HG03460 (cell line): ENCODE results near the gene COPA.
"Not testable (repeated sequence)": the region's sequence is repeated elsewhere in the genome, so short reads cannot be mapped to it uniquely, and the experiment has no call there.

Source experiments
- ATAC-seq: cut with Tn5 transposase; IDR thresholded peaks from one replicate; pipeline ENCODE4 v1.9.1; 2021; ENCODE audit not compliant: unreplicated experiment

COPA gene

GRCh38 chr1:160342953-160343869, at the start of gene COPA, which contains the start of gene NCSTN:
COPA (minus strand) TSS chr1:160343250; CDS start chr1:160343170, 80 bp downstream.
NCSTN (plus strand) TSS chr1:160343383; CDS start chr1:160343397, 14 bp downstream.
- peak; percentile 97 for ATAC-seq

GRCh38 chr1:160388406-160388805, 45.4 kb upstream of the COPA start:
- not testable (repeated sequence) for ATAC-seq

- not testable (repeated sequence) for ATAC-seq
Observed at GRCh38 chr1:160384812-160385211, 41.8 kb upstream of the COPA start.

DNA sequence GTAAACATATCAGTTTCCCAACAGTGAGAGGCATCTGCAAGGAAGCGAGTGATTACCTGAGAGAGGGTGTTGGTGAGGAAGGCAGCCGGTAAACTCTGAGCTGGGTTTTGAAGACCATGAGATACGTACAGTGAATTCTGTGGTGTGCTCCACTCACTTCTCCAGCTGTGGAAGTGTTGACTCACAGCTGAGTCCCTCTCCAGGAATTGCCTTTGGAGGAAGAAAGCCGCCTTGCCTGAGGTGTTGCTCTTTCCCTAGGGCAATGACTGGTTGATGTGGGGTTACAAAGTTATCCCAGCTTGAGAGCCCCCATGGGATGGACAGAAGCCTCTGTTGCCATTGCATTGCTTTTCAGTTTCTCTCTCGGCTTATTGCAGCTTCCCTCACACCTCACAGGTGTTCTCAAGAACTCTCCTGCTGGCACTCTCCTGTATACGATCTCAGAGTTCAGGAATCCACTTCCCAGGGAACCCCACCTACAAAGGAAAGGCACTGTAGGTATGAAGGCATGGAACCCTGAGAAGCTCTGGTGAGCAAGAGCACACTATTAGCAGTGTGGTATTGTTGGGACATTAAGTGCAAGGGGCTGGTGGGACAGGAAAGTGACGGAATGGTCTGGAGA, 34.6 kb upstream of the COPA start:
- ATAC-seq = no peak

- no peak for ATAC-seq
Observed at GRCh38 chr1:160376525-160377131, 33.6 kb upstream of the COPA start.

DNA sequence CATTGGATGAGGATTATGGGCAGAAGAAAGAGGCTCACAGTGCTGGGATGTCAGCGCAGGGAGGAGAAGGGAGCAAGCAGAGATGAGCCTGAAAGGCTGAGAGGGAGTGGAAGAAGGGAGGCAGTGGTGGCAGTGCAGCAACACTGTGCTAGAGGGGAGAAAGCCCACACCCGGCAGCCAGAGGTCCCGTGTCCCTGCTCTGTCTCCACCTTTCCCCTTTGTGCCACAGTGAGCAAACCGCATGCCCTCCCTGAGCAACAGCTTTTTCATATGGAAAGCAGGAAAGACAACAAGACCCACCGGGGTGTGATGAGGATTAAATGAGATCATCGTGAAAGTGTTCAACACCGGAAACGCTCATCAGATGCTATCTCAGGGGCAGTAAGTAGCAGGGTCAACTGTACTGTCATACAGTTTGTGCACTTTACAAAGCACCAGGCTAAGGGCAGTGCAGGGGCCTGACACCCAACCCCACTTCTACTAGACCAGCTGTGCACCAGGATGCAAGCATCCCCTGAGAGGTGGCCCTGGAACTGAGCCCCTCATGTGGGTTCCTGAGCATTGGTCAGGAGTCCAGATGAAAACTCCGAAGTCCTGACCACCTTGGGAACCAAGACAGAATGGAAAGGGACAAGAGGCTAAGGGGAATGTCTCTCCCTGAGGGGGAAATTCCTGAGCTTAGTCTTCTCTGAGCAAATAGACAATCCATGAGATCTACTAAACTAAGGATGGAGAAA, 32.9 kb upstream of the COPA start:
- ATAC-seq = no peak

GRCh38 chr1:160374306-160375110, 31.5 kb upstream of the COPA start:
- no peak for ATAC-seq

- ATAC-seq = no peak
Observed at GRCh38 chr1:160373696-160374095, 30.6 kb upstream of the COPA start.

DNA sequence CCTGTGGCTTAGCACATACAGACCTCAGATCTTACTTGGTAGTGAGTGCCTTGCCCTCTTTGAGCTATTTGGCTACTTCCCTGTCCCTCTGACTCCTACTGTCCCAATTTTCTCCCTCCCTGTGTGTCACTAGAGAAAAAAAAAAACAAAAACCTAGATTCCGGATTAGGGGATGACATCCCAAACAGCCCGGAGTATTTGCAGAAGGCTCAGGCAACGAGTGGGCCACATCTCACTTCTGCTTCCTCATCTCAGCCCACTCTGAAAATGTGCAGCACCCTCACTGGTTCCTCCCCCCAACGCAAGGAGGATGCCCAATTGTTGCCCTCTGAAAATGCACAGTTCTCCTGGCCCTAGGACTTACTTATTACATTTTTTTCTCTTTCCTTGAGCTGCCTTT, 28.7 kb upstream of the COPA start:
- ATAC-seq = no peak

DNA sequence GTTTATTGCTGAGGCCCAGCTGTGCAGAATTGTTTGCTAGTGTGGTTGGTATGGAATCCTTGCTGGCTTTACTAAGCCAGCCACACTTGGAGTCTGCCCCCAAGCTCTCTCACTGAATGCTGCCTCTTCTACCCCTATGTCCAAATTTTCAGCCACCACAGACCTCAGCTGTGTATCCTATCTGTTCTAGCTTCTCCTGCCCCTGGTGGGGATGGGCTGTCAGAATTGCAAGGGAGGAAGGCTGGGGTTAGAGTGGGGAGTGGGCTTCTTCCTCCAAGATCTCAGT, 28.2 kb upstream of the COPA start:
- ATAC-seq = no peak

GRCh38 chr1:160370561-160371345, 27.7 kb upstream of the COPA start:
- ATAC-seq = no peak

DNA sequence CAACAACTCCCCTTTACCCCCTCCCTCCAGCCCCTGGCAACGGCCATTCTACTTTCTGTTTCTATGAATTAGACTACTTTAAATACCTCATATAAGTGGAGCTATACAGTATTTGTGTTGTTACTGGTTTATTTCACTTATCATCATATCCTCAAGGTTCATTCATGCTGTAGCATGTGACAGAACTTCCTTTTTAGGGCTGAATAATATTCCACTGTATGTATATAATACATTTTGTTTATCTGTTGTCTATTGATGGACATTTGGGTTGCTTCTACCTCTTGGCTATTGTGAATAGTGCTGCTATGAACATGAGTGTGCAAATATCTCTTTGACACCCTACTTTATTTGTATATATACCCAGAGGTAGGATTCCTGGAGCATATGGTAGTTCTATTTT, 26.0 kb upstream of the COPA start:
- no peak for ATAC-seq

- no peak for ATAC-seq
Observed at GRCh38 chr1:160367934-160368923, 25.2 kb upstream of the COPA start.

DNA sequence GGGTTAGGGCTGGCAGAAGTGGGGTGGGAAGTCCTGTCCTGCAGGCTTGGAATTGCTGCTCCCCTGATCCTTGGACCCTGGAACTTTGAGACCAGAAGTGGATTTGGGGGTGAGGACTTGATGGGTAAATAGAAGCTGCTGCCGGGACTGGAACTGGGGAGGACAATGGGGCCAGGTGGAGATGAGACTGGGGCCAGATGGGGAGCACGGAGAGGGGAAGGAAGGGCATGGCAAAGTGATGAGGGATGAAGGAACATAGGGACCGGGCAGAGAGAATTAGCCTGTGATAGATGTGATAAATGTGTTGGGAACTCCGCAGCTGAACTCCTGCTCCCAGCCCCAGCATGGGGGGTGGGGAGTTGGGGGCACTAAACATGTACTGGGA, 24.5 kb upstream of the COPA start:
- no peak for ATAC-seq

- ATAC-seq = no peak
Observed at GRCh38 chr1:160366731-160367515, 23.9 kb upstream of the COPA start, which contains the start of gene NHLH1. NHLH1 (plus strand) TSS chr1:160367071; CDS start chr1:160370732, 3,661 bp downstream.

DNA sequence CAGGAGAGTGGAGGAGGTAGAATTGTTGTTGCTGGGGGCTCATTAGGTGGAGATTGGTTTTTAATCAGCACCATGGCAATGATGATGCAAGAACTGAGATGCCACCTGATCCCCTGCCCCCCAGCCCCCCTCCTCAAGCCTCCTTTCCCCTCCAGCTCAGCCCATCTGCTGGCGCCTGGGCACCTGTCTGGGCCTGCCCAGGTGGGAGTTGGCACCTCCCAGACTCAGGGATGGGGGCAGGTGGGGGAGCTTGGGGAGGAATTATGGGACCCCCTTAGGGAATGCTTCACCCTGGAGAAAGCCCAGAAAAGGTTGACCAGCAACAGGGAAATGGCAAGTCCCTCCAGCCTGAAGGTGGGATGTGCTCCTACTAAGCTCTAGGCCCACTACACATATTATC, 22.3 kb upstream of the COPA start:
- ATAC-seq = no peak

DNA sequence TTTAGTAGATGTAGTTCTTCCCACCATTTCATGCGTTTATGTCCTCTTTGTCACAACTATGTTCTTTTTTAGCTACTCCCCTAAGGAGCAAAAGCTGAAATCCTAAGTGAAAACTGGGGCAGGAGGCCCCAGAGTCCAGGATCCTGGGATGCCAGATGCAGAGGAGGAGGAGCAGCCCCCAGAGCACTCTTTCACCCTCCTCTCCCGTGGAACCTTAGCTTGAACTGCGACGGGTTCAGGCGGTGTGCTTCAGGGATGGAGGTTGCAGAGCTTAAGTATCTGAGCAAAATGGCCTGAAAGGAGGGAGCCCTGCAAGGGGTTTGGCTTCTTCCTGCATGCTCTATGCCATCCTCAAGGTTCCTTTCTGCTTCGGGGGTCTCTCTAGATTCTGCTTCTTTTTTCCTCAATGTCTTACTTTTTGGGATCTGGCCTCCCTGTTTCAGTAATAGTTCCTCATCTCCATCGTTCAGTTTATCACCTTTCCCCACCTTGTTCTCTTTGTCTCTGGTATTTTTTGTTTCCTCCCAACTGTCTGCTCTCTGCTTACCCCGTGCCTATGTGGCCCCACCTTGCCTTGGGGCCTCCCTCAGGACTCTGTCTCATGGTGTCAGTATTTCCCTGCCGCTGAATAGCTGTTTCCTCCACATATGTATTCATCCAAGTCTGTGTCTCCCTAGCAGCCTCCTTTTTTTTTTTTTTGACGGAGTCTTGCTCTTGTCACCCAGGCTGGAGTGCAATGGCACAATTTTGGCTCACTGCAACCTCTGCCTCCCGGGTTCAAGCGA, 21.1 kb upstream of the COPA start:
- no peak for ATAC-seq
